GM18909 (cell line): ENCODE measurements around the gene SETBP1.

ENCODE experiments used
- ATAC-seq: cut with Tn5 transposase; IDR thresholded peaks from one replicate; pipeline ENCODE4 v1.9.1; 2021; ENCODE audit warnings: mild to moderate bottlenecking; ENCODE audit not compliant: unreplicated experiment, poor library complexity

Gene SETBP1

GRCh38 chr18:44678725-44679055 is 2.0 kb upstream of the SETBP1 start:
- ATAC-seq, result no peak

GRCh38 chr18:44679056-44679913 is 1.4 kb upstream of the SETBP1 start:
- peak; percentile 91 for ATAC-seq

GRCh38 chr18:44679914-44680272 is 795 bp upstream of the SETBP1 start:
- peak; percentile 14 for ATAC-seq

GRCh38 chr18:44681076-44681970 is 635 bp downstream of the SETBP1 start:
- ATAC-seq, result no peak

- no peak for ATAC-seq
These were observed 1.6 kb downstream of the SETBP1 start for GRCh38 chr18:44682201-44682870.

GRCh38 chr18:44682871-44683221 is 2.2 kb downstream of the SETBP1 start:
- ATAC-seq, result no peak

- ATAC-seq, result no peak
These were observed 2.9 kb downstream of the SETBP1 start for GRCh38 chr18:44683556-44683955.

GRCh38 chr18:44685296-44685695 is 4.6 kb downstream of the SETBP1 start:
- ATAC-seq, result no peak

- no peak for ATAC-seq
These were observed 5.5 kb downstream of the SETBP1 start for GRCh38 chr18:44686156-44686555.

GRCh38 chr18:44687421-44687820 is 6.7 kb downstream of the SETBP1 start:
- ATAC-seq, result no peak

GRCh38 chr18:44689736-44690135 is 9.0 kb downstream of the SETBP1 start:
- no peak for ATAC-seq

- no peak for ATAC-seq
These were observed 10.6 kb downstream of the SETBP1 start for GRCh38 chr18:44691148-44691925.

GRCh38 chr18:44693030-44693784 is 12.5 kb downstream of the SETBP1 start:
- no peak for ATAC-seq

GRCh38 chr18:44695503-44695902 is 14.8 kb downstream of the SETBP1 start:
- no peak for ATAC-seq

- no peak for ATAC-seq
These were observed 16.2 kb downstream of the SETBP1 start for GRCh38 chr18:44696892-44697291.

- ATAC-seq, result no peak
These were observed 16.6 kb downstream of the SETBP1 start for GRCh38 chr18:44697315-44697714.

- ATAC-seq, result no peak
These were observed 17.8 kb downstream of the SETBP1 start for GRCh38 chr18:44698518-44698917.

- ATAC-seq, result no peak
These were observed 19.0 kb downstream of the SETBP1 start for GRCh38 chr18:44699572-44700261.

- ATAC-seq, result peak; percentile 62
These were observed 20.0 kb downstream of the SETBP1 start for GRCh38 chr18:44700652-44701051.
